SJSA1 (cell line): Measurements from ENCODE around the gene C17orf67. TPM values are rescaled to one million over a fixed set of nuclear protein-coding genes. Genes with fewer than 3 reads are reported as not detected.

Experiments used
- total RNA-seq: library from RNA; depleted of rRNA; stranded (reverse); fragments of >200 nt; shearing (Covaris generic); gene quantifications from 2 replicates; pipeline ENCODE4 v1.2.3, GENCODE V29; 2014; rRNA removed

C17orf67 gene
- total RNA-seq, 1 experiment from 2014 or later = 1.6 TPM

Other genes starting within 250 kb of the C17orf67 start
- 11.0 and 13.2 TPM in 2 replicates for gene NOG, start 240.2 kb downstream of the C17orf67 start, total RNA-seq
- gene DGKE, start 231 bp upstream of the C17orf67 start, total RNA-seq = 2.0 and 2.4 TPM in 2 replicates
- gene TRIM25, start 80.1 kb upstream of the C17orf67 start, total RNA-seq = 11.4 and 11.9 TPM in 2 replicates
- 28.2 and 33.8 TPM in 2 replicates for gene COIL, start 127.1 kb upstream of the C17orf67 start, total RNA-seq
- gene SCPEP1, start 144.2 kb upstream of the C17orf67 start, total RNA-seq = 79.7 and 80.6 TPM in 2 replicates